Mesenchymal stem cell (in vitro differentiated cells and primary cell): ENCODE data around the gene MACROD2.
"Not testable (repeated sequence)": the region's sequence is repeated elsewhere in the genome, so short reads cannot be mapped to it uniquely, and the experiment has no call there.

ENCODE experiments used
- DNase-seq: peaks from one replicate; pipeline ENCODE4 v3.0.0-alpha.2; 2013
- H2AFZ ChIP-seq: one replicate; pipeline ENCODE4 v1.6.1; 2013; ENCODE audit warnings: low read depth, mild to moderate bottlenecking, control low read depth, inconsistent platforms, low read length, moderate library complexity
- H2AK5ac ChIP-seq: 2 replicates; pipeline ENCODE4 v1.6.1; 2013; ENCODE audit warnings: low read length, moderate library complexity, mild to moderate bottlenecking, inconsistent platforms; ENCODE audit not compliant: severe bottlenecking
- H2BK120ac ChIP-seq: one replicate; pipeline ENCODE4 v1.6.1; 2013; ENCODE audit warnings: low read depth, mild to moderate bottlenecking, inconsistent platforms, low read length, moderate library complexity
- H2BK12ac ChIP-seq, 2 experiments: one replicate each; pipeline ENCODE4 v1.6.1; 2013; ENCODE audit warnings: inconsistent platforms in 2 of 2, low read length in 2 of 2, mild to moderate bottlenecking in 2 of 2, moderate library complexity in 2 of 2, control low read depth in 1 of 2
- H2BK15ac ChIP-seq: one replicate; pipeline ENCODE4 v1.6.1; 2013; ENCODE audit warnings: mild to moderate bottlenecking, low read depth, inconsistent platforms; ENCODE audit not compliant: poor library complexity, severe bottlenecking
- H2BK5ac ChIP-seq: 2 replicates; pipeline ENCODE4 v1.6.1; 2013; ENCODE audit warnings: low read depth, mild to moderate bottlenecking, low read length, control low read depth, inconsistent platforms; ENCODE audit not compliant: poor library complexity, severe bottlenecking
- H3K14ac ChIP-seq, 2 experiments: one replicate each; pipeline ENCODE4 v1.6.1; 2013; ENCODE audit warnings: inconsistent platforms in 2 of 2, low read length in 2 of 2, control low read depth in 1 of 2, mild to moderate bottlenecking in 1 of 2, moderate library complexity in 1 of 2
- H3K18ac ChIP-seq, 2 experiments: one replicate each; pipeline ENCODE4 v1.6.1; 2013; ENCODE audit warnings: inconsistent platforms in 2 of 2, low read length in 2 of 2, control low read depth in 1 of 2, low read depth in 1 of 2, mild to moderate bottlenecking in 1 of 2
- H3K23ac ChIP-seq, 2 experiments: one replicate each; pipeline ENCODE4 v1.6.1; 2013; ENCODE audit warnings: inconsistent platforms in 2 of 2, low read length in 2 of 2, mild to moderate bottlenecking in 2 of 2, moderate library complexity in 2 of 2, control low read depth in 1 of 2
- H3K27ac ChIP-seq: 2 replicates; pipeline ENCODE4 v1.5.1; 2013; ENCODE audit warnings: mild to moderate bottlenecking, moderate library complexity, low read length, control low read depth, inconsistent platforms; ENCODE audit not compliant: poor library complexity, severe bottlenecking
- H3K27me3 ChIP-seq, 2 experiments: 2 replicates each; pipeline versions ENCODE4 v1.6.1 to v1.7.0; 2013; ENCODE audit warnings: low read length in 2 of 2, mild to moderate bottlenecking in 2 of 2, moderate library complexity in 2 of 2, control low read depth in 1 of 2, inconsistent platforms in 1 of 2; ENCODE audit not compliant: control insufficient read depth in 1 of 2, insufficient read depth in 1 of 2
- H3K36me3 ChIP-seq, 2 experiments: 2 replicates each; pipeline versions ENCODE4 v1.6.1 to v1.7.0; 2013; ENCODE audit warnings: low read length in 2 of 2, control low read depth in 1 of 2, inconsistent platforms in 1 of 2, low read depth in 1 of 2, mild to moderate bottlenecking in 1 of 2; ENCODE audit not compliant: insufficient read depth in 2 of 2, control insufficient read depth in 1 of 2
- H3K4ac ChIP-seq, 2 experiments: one replicate each; pipeline ENCODE4 v1.6.1; 2013; ENCODE audit warnings: inconsistent platforms in 2 of 2, low read length in 2 of 2, mild to moderate bottlenecking in 2 of 2, moderate library complexity in 2 of 2, control low read depth in 1 of 2, low read depth in 1 of 2
- H3K4me1 ChIP-seq: 2 replicates; pipeline ENCODE4 v1.6.1; 2013; ENCODE audit warnings: low read depth, low read length, control low read depth; ENCODE audit not compliant: control insufficient read depth, insufficient read depth
- H3K4me2 ChIP-seq: 2 replicates; pipeline ENCODE4 v1.6.1; 2013; ENCODE audit warnings: low read length, mild to moderate bottlenecking, inconsistent platforms; ENCODE audit not compliant: poor library complexity, severe bottlenecking
- H3K4me3 ChIP-seq, 2 experiments: 2 replicates each; pipeline versions ENCODE4 v1.5.1 to v1.7.0; 2013; ENCODE audit warnings: low read length in 2 of 2, mild to moderate bottlenecking in 2 of 2, control low read depth in 1 of 2, low read depth in 1 of 2; ENCODE audit not compliant: insufficient read depth in 1 of 2
- H3K79me1 ChIP-seq: replicated peaks from 2 replicates; pipeline ENCODE4 v1.6.1; 2013; ENCODE audit warnings: mild to moderate bottlenecking, control low read depth, low read length, inconsistent platforms; ENCODE audit not compliant: poor library complexity, severe bottlenecking
- H3K9ac ChIP-seq: 2 replicates; pipeline ENCODE4 v1.7.0; 2013; ENCODE audit warnings: mild to moderate bottlenecking, low read length, moderate library complexity
- H3K9me3 ChIP-seq: 2 replicates; pipeline ENCODE4 v1.7.0; 2013; ENCODE audit warnings: mild to moderate bottlenecking, low read length; ENCODE audit not compliant: control insufficient read depth
- H4K8ac ChIP-seq: one replicate; pipeline ENCODE4 v1.6.1; 2013; ENCODE audit warnings: inconsistent platforms, mild to moderate bottlenecking, low read length, moderate library complexity
- H4K91ac ChIP-seq: one replicate; pipeline ENCODE4 v1.6.1; 2013; ENCODE audit warnings: mild to moderate bottlenecking, low read length, inconsistent platforms
- WGBS: methylation state at CpG from one replicate; pipeline ENCODE4 v1.1.7; 2013; ENCODE audit warnings: mixed read lengths; 5-methylcytosine and 5-hydroxymethylcytosine counted together

MACROD2 gene

GRCh38 chr20:15139522-15139921, 1144.2 kb downstream of the MACROD2 start:
- Histone ChIP-seq H2AK5ac (no peak overlapping the region), H3K36me3 (no peaks in the 10 kb centered on the region), H3K23ac (no peak overlapping the region), H2BK15ac (no peak overlapping the region), H2BK120ac (no peak overlapping the region), H2BK5ac (no peak overlapping the region), H3K79me1 (no peaks in the 10 kb centered on the region), H4K91ac (no peak overlapping the region), H3K9ac (no peak overlapping the region), H3K27me3 (no peaks in the 10 kb centered on the region), H3K27ac (no peak overlapping the region), H2AFZ (no peak overlapping the region), H3K14ac (no peak overlapping the region), H3K4ac (no peak overlapping the region), H3K4me2 (no peak overlapping the region), H3K18ac (no peak overlapping the region), H3K4me3 (no peak overlapping the region), H3K9me3 (no peaks in the 10 kb centered on the region), H2BK12ac (no peak overlapping the region), H3K4me1 (no peaks in the 10 kb centered on the region), H4K8ac (no peak overlapping the region)
- WGBS: 93% methylated on average over 2 of the region's 2 CpGs
- DNase-seq: no peak

GRCh38 chr20:15140286-15140685, 1145.0 kb downstream of the MACROD2 start:
- no peak overlapping the region for H4K8ac ChIP-seq
- H2AFZ ChIP-seq: no peak overlapping the region
- no peaks in the 10 kb centered on the region for H3K36me3 ChIP-seq
- no peaks in the 10 kb centered on the region for H3K9me3 ChIP-seq
- no peak overlapping the region for H3K18ac ChIP-seq
- no peak overlapping the region for H2BK15ac ChIP-seq
- no peak overlapping the region for H3K14ac ChIP-seq
- no peaks in the 10 kb centered on the region for H3K27me3 ChIP-seq
- H3K23ac ChIP-seq: no peak overlapping the region
- no peak overlapping the region for H2BK120ac ChIP-seq
- H3K9ac ChIP-seq: no peak overlapping the region
- no peak overlapping the region for H3K27ac ChIP-seq
- no peak overlapping the region for H3K4me2 ChIP-seq
- H3K4ac ChIP-seq: no peak overlapping the region
- DNase-seq: no peak
- H2AK5ac ChIP-seq: no peak overlapping the region
- H3K4me3 ChIP-seq: no peak overlapping the region
- no peaks in the 10 kb centered on the region for H3K79me1 ChIP-seq
- H4K91ac ChIP-seq: no peak overlapping the region
- 100% methylated on average over 1 of the region's 2 CpGs for WGBS
- no peak overlapping the region for H2BK5ac ChIP-seq
- no peak overlapping the region for H2BK12ac ChIP-seq
- H3K4me1 ChIP-seq: no peaks in the 10 kb centered on the region

GRCh38 chr20:15140940-15141339, 1145.6 kb downstream of the MACROD2 start:
- H3K27ac ChIP-seq, H2AFZ ChIP-seq, H3K27me3 ChIP-seq, H3K9me3 ChIP-seq, H3K79me1 ChIP-seq, H3K18ac ChIP-seq, H3K4me2 ChIP-seq, DNase-seq, H2BK5ac ChIP-seq, H3K4ac ChIP-seq, H2BK12ac ChIP-seq, H2BK120ac ChIP-seq, H3K36me3 ChIP-seq, H2BK15ac ChIP-seq, H4K91ac ChIP-seq, H4K8ac ChIP-seq, H3K23ac ChIP-seq, H3K4me3 ChIP-seq, H3K9ac ChIP-seq, H3K4me1 ChIP-seq, H2AK5ac ChIP-seq, H3K14ac ChIP-seq: not testable (repeated sequence)
- WGBS: no CpG with 5 or more reads among the region's 1 CpG

- Histone ChIP-seq H2BK12ac (no peak overlapping the region), H3K4ac (no peak overlapping the region), H2BK5ac (no peak overlapping the region), H2AK5ac (no peak overlapping the region), H3K4me2 (no peak overlapping the region), H3K9me3 (no peaks in the 10 kb centered on the region), H4K8ac (no peak overlapping the region), H3K23ac (no peak overlapping the region), H2AFZ (no peak overlapping the region), H3K4me3 (no peak overlapping the region), H3K27me3 (no peaks in the 10 kb centered on the region), H3K27ac (no peak overlapping the region), H3K14ac (no peak overlapping the region), H3K18ac (no peak overlapping the region), H2BK15ac (no peak overlapping the region), H3K36me3 (no peaks in the 10 kb centered on the region), H3K79me1 (no peaks in the 10 kb centered on the region), H3K9ac (no peak overlapping the region), H2BK120ac (no peak overlapping the region), H4K91ac (no peak overlapping the region), H3K4me1 (no peaks in the 10 kb centered on the region)
- WGBS: 86% methylated on average over 2 of the region's 4 CpGs
- no peak for DNase-seq
Measured at GRCh38 chr20:15141861-15142260, 1146.5 kb downstream of the MACROD2 start.
